Activated CD4-positive, alpha-beta T cell treated with anti-CD3 and anti-CD28 coated beads, Interleukin-2, amount 10 ng/mL, durations not matched to agents 24 days and 14 days (primary cell): ENCODE results near the gene CCR5. TPM values are rescaled to one million over a fixed set of nuclear protein-coding genes. Genes with fewer than 3 reads are reported as not detected.
"Not testable (repeated sequence)": the region's sequence is repeated elsewhere in the genome, so short reads cannot be mapped to it uniquely, and the experiment has no call there.

Source experiments
- DNase-seq: peaks from one replicate; pipeline ENCODE4 v3.0.0; 2022
- H3K27ac Mint-ChIP-seq: one replicate; pipeline ENCODE4 v1.8.0; 2022; ENCODE audit warnings: mild to moderate bottlenecking, mixed read lengths
- H3K27me3 Mint-ChIP-seq: one replicate; pipeline ENCODE4 v1.8.0; 2022; ENCODE audit warnings: mixed read lengths
- H3K36me3 Mint-ChIP-seq: one replicate; pipeline ENCODE4 v1.8.0; 2022; ENCODE audit warnings: low read depth, mild to moderate bottlenecking, mixed read lengths
- H3K4me1 Mint-ChIP-seq: one replicate; pipeline ENCODE4 v1.8.0; 2021; ENCODE audit warnings: mixed read lengths
- H3K4me3 Mint-ChIP-seq: one replicate; pipeline ENCODE4 v1.8.0; 2022; ENCODE audit warnings: mild to moderate bottlenecking, moderate library complexity, mixed read lengths
- H3K9me3 Mint-ChIP-seq: one replicate; pipeline ENCODE4 v1.8.0; 2021; ENCODE audit warnings: mixed read lengths
- intact Hi-C: fragments of 100-400 bp; cut with micrococcal nuclease; formaldehyde crosslinking; loops from one replicate; pipeline ENCODE4 v1.15.1; 2023
- total RNA-seq: library from RNA; stranded (reverse); gene quantifications from 2 replicates; pipeline ENCODE4 v1.2.3, GENCODE V29; 2022

The CCR5 gene
- 1.7 and 2.3 TPM in 2 replicates for total RNA-seq

DNA sequence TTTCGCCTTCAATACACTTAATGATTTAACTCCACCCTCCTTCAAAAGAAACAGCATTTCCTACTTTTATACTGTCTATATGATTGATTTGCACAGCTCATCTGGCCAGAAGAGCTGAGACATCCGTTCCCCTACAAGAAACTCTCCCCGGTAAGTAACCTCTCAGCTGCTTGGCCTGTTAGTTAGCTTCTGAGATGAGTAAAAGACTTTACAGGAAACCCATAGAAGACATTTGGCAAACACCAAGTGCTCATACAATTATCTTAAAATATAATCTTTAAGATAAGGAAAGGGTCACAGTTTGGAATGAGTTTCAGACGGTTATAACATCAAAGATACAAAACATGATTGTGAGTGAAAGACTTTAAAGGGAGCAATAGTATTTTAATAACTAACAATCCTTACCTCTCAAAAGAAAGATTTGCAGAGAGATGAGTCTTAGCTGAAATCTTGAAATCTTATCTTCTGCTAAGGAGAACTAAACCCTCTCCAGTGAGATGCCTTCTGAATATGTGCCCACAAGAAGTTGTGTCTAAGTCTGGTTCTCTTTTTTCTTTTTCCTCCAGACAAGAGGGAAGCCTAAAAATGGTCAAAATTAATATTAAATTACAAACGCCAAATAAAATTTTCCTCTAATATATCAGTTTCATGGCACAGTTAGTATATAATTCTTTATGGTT, at the start of gene CCR5:
CCR5 (plus strand) TSS at position 108 of the 680 bp plus-strand sequence. CDS start 1,957 bp downstream, outside the sequence.
- intact Hi-C loops, result loop anchor here (1.0 to 10.0 kb wide), 8 partner anchors 17 to 606 kb away; partner anchors contain the start of genes CCR1 and CCR2
- peak within 1 kb of the TSS; percentile 90 for H3K27ac Mint-ChIP-seq
- DNase-seq, result peak; percentile 82
- peaks cover under 1% of the 10 kb centered on the region for H3K9me3 Mint-ChIP-seq
- peaks cover 31% of the 10 kb centered on the region for H3K27me3 Mint-ChIP-seq
- H3K36me3 Mint-ChIP-seq, result peaks cover 11% of the 10 kb centered on the region
- peak within 1 kb of the TSS; percentile 60 for H3K4me3 Mint-ChIP-seq
- H3K4me1 Mint-ChIP-seq, result peaks cover 70% of the 10 kb centered on the region

DNA sequence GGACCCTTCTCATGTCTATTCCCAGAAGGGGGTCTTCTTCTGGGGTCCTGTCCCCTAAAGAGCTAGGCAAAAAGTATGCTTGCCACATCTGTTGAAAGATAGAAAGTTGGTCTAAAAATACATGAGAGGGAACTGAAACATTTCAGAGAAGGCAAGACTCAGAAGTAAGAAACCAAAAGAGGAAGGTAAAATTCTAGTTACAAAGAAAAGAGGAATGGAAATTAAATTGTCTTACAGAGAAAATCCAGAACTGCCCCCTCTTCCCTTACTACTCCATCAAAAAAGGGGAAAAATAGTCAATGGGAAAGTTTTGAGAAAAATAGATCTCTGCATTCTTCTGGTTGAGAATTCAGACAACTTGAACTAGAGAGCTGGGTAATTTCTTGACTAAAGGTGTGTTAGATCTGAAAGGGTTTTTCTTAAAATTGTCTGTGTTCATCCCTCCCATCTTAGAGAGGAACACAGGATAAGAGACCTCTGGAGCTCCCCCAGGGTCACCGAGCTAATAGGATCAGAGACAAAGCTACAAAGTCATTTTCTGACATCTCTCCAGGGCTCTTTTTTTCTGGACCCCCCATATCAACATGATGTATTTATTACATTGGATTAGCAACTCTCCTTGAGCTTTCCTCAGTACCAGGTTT, 49.2 kb upstream of the CCR5 start:
- DNase-seq, result no peak
- H3K4me1 Mint-ChIP-seq, result no peaks in the 10 kb centered on the region
- H3K4me3 Mint-ChIP-seq, result no peak overlapping the region
- H3K27ac Mint-ChIP-seq, result no peak overlapping the region
- peaks cover 12% of the 10 kb centered on the region for H3K9me3 Mint-ChIP-seq
- H3K27me3 Mint-ChIP-seq, result peaks cover 37% of the 10 kb centered on the region
- peaks cover 4% of the 10 kb centered on the region for H3K36me3 Mint-ChIP-seq
- intact Hi-C loops, result no loop called here

DNA sequence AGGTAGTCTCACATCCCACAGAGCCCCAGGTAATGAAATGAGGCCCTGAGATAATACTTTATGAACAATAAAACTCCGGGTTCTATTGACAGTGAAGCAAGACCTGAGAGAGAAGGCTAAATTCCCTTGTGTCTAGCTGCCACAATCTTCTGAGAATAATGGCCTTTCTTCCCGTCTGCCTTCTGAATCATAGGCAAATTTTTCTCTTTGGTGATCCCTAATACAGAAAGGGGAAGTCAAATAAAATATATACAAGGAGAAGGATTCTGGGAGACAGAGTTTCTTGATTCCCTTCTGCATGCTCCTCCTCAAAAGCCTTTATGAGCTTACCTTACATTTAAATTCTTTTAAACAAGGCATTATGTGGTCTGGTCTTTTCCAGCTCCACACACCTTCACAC, 46.7 kb upstream of the CCR5 start:
- Mint-ChIP-seq H3K4me3 (no peak overlapping the region), H3K27me3 (peaks cover 28% of the 10 kb centered on the region), H3K36me3 (peaks cover 4% of the 10 kb centered on the region), H3K27ac (no peak overlapping the region), H3K4me1 (no peaks in the 10 kb centered on the region), H3K9me3 (peaks cover 12% of the 10 kb centered on the region)
- DNase-seq, result peak; percentile 37
- intact Hi-C loops, result no loop called here

DNA sequence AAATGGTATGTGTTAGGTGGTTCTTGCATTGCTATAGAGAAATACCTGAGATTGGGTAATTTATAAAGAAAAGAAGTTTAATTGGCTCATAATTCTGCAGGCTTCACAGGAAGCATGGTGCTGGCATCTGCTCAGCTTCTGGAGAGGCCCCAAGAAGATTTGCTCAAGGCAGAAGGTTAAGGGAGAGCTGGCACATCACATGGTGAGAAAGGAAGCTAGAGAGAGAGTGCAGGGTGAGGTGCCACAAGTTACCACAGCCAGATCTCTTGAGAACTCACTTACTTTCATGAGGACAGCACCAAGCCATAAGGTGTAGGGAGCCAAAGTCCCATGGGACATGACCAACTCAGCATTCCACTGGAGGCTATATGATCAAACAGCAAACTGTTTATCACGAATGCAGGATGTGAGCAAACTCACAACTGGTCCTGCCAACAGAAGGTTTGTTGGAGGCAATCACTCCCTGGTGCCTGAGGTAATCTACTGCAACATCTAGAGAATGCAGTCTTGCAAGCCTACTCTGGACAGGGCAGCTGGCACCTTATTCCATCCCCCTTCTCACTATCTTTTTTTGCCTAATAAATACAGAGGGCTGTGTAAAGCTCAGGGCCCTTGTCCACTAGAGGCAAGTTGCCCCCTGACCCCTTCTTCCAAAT, 45.0 kb upstream of the CCR5 start:
- no peak overlapping the region for H3K4me3 Mint-ChIP-seq
- peaks cover 4% of the 10 kb centered on the region for H3K36me3 Mint-ChIP-seq
- DNase-seq, result peak; percentile 48
- no peak overlapping the region for H3K27ac Mint-ChIP-seq
- peaks cover 8% of the 10 kb centered on the region for H3K9me3 Mint-ChIP-seq
- no peaks in the 10 kb centered on the region for H3K4me1 Mint-ChIP-seq
- H3K27me3 Mint-ChIP-seq, result peaks cover 25% of the 10 kb centered on the region
- intact Hi-C loops, result no loop called here

DNA sequence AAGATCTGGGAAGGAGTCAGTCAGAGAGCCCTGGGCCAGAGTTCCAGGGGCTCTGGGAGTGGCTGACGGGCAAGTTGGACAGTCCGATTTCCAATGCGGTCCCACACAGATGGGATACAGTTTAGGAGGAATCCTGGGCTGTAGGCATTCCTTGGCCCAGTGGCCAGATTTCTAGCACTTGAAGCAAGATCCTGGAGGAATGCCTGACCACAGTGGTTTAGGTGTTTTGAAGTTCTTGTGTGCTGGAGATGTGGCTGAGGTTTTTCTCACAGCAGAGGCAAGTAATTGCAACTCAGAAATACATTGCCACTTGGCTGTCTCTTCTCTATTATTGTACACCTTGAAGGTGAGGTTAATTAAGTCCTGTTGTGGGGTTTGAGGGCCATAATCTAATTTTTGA, 40.1 kb upstream of the CCR5 start:
- intact Hi-C loops, H3K4me1 Mint-ChIP-seq, H3K27ac Mint-ChIP-seq, H3K36me3 Mint-ChIP-seq, H3K4me3 Mint-ChIP-seq: not testable (repeated sequence)
- peak; percentile 47 for DNase-seq
- peaks cover 12% of the 10 kb centered on the region for H3K9me3 Mint-ChIP-seq
- H3K27me3 Mint-ChIP-seq, result peaks cover 28% of the 10 kb centered on the region

DNA sequence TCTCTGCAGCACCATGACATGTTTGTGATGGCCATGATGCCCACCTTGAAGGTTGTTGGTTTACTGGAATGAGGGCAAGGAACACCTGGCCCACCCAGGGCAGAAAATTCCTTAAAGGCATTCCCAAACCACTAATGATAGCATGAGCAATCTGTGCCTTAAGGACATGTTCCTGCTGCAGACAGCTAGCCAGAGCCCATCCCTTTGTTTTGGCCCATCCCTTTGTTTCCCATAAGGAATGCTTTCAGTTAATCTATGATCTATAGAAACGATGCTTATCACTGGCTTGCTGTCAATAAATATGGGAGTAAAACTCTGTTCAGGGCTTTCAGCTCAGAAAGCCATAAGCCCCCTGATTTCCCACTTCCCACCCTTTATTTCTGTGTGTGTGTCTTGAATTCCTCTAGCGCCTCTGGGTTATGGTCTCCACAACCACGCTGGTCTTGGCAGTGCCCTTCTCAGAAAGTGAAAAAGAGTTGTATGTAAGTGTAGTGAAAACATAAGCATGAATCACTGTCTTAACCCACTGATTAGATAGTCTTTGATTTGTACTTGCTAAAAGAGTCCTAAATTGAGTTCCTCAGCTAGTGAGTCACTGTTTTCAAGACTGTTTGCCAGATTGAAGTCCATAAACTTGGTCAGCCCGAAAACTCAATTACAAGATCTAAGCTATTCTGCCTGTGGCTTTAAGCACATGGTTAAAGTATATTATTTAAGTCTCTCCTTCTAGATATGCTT, 35.8 kb upstream of the CCR5 start:
- peak; percentile 48 for DNase-seq
- H3K27me3 Mint-ChIP-seq, result peaks cover 28% of the 10 kb centered on the region
- peaks cover 11% of the 10 kb centered on the region for H3K4me1 Mint-ChIP-seq
- no peak overlapping the region for H3K27ac Mint-ChIP-seq
- H3K9me3 Mint-ChIP-seq, result peaks cover 26% of the 10 kb centered on the region
- intact Hi-C loops, result no loop called here
- peaks cover 17% of the 10 kb centered on the region for H3K36me3 Mint-ChIP-seq
- H3K4me3 Mint-ChIP-seq, result no peak overlapping the region

DNA sequence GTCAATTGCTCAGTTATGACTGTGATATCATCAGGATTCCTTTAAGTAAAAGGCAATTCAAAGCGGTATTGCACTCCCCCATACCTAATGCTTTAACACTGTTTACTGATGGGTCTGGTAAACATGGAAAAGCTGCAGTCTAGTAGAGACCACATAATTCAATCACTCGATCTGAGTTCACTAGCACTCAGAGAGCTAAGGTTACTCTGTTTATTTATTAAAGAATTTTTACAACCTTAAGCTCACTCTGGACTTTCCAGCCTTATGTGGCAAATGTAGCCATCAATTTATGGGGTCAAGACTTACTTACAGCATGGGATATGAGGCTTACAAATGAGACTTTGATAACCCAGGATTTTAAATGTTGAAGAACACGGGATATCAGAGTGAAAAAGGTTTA, 35.2 kb upstream of the CCR5 start:
- H3K4me3 Mint-ChIP-seq, result no peak overlapping the region
- peaks cover 30% of the 10 kb centered on the region for H3K9me3 Mint-ChIP-seq
- intact Hi-C loops, result no loop called here

DNA sequence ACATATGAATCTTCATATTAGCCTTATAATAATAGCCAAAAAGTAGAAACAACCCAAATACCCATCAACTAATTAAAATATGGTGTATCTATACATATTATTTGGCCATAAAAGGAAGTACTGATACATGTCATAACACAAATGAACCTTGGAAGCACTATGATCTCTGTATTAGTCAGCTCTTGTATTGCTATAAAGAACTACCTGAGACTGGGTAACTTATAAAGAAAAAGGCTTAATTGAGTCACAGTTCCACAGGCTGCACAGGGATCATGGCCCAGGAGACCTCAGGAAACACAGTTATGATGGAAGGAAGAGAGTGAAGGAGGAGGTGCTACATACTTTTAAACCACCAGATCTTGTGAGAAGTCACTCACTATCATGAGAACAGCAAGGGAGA, 32.8 kb upstream of the CCR5 start:
- no peak overlapping the region for H3K27ac Mint-ChIP-seq
- peaks cover 18% of the 10 kb centered on the region for H3K9me3 Mint-ChIP-seq
- no peak overlapping the region for H3K4me3 Mint-ChIP-seq
- H3K4me1 Mint-ChIP-seq, result peaks cover 11% of the 10 kb centered on the region
- intact Hi-C loops, result no loop called here
- H3K36me3 Mint-ChIP-seq, result peaks cover 18% of the 10 kb centered on the region
- H3K27me3 Mint-ChIP-seq, result peaks cover 11% of the 10 kb centered on the region
- peak; percentile 34 for DNase-seq

More for the DNA sequence above, 35.2 kb upstream of the CCR5 start:
- H3K27me3 Mint-ChIP-seq, result peaks cover 28% of the 10 kb centered on the region
- no peak overlapping the region for H3K27ac Mint-ChIP-seq
- H3K36me3 Mint-ChIP-seq, result peaks cover 18% of the 10 kb centered on the region
- no peak for DNase-seq
- H3K4me1 Mint-ChIP-seq, result peaks cover 11% of the 10 kb centered on the region

DNA sequence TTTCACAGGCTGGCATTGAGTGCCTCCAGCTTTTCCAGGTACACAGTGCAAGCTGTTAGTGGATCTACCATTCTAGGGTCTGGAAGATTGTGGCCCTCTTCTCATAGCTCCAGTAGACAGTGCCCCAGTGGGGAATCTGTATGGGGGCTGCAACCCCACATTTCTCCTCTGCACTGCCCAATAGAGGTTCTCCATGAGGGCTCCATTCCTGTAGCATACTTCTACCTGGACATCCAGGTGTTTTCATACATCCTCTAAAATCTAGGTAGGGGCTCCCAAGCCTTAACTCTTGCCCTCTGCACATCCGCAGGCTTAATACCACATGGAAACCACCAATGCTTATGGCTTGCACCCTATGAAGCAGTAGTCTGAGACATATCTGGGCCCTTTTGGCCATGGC, 31.9 kb upstream of the CCR5 start:
- no peak for DNase-seq
- Mint-ChIP-seq H3K4me3 (no peak overlapping the region), H3K27me3 (peaks cover 5% of the 10 kb centered on the region), H3K36me3 (peaks cover 18% of the 10 kb centered on the region), H3K4me1 (peaks cover 9% of the 10 kb centered on the region), H3K9me3 (peaks cover 18% of the 10 kb centered on the region), H3K27ac (no peak overlapping the region)
- intact Hi-C loops, result no loop called here

DNA sequence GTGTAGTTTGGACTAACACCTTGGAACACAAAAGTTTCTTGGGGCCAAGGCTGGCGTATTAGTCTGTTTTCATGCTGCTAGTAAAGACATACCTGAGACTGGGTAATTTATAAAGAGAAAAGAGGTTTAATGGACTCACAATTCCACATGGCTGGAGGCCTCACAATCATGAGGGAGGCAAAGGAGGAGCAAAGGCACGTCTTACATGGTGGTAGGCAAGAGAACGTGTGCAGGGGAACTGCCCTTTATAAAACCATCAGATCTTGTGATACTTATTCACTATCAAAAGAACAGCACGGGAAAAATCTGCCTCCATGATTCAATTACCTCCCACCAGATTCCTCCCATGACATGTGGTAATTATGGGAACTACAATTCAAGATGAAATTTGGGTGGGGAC, 26.3 kb upstream of the CCR5 start:
- H3K9me3 Mint-ChIP-seq, result peaks cover 27% of the 10 kb centered on the region
- no peak overlapping the region for H3K27ac Mint-ChIP-seq
- peaks cover 14% of the 10 kb centered on the region for H3K36me3 Mint-ChIP-seq
- no peak overlapping the region for H3K4me3 Mint-ChIP-seq
- DNase-seq, result no peak
- intact Hi-C loops, result no loop called here
- peaks cover 7% of the 10 kb centered on the region for H3K27me3 Mint-ChIP-seq
- H3K4me1 Mint-ChIP-seq, result peaks cover 17% of the 10 kb centered on the region

DNA sequence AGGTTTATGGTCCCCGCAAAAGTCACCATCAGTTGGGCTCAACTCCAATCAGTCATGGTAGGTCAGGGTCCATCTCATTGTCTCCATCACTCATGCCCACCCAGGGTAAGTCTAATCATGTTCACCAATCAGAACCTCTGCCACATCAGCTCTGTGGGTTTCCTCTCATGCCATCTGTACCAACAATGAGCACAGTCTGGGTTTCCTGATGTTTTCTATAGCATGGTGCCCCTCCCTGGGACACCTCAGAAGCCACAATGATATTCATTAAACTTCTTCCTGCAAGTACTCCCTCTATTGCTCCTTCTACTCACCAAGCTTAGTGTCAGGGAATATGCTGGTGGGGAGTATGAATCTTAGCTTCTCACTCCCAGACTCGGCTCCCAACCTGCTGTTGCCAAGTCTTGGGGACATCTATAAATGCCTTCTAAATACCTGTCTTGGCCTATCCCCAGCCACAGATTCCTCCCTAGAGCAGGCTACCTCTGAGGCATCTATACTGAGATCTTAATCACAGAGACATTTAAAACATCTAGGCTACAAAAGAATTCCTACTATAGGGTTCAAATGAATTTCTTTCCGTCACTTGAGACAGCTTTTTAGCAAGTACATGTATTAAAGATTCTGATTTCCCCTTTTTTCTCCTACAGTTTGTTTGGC, 21.8 kb upstream of the CCR5 start:
- H3K27me3 Mint-ChIP-seq, result peaks cover 22% of the 10 kb centered on the region
- H3K36me3 Mint-ChIP-seq, result peaks cover 9% of the 10 kb centered on the region
- intact Hi-C loops, result no loop called here
- peak overlapping the region; percentile 82 for H3K27ac Mint-ChIP-seq
- peaks cover 58% of the 10 kb centered on the region for H3K4me1 Mint-ChIP-seq
- H3K9me3 Mint-ChIP-seq, result peaks cover 19% of the 10 kb centered on the region
- H3K4me3 Mint-ChIP-seq, result peak overlapping the region; percentile 68
- no peak for DNase-seq

DNA sequence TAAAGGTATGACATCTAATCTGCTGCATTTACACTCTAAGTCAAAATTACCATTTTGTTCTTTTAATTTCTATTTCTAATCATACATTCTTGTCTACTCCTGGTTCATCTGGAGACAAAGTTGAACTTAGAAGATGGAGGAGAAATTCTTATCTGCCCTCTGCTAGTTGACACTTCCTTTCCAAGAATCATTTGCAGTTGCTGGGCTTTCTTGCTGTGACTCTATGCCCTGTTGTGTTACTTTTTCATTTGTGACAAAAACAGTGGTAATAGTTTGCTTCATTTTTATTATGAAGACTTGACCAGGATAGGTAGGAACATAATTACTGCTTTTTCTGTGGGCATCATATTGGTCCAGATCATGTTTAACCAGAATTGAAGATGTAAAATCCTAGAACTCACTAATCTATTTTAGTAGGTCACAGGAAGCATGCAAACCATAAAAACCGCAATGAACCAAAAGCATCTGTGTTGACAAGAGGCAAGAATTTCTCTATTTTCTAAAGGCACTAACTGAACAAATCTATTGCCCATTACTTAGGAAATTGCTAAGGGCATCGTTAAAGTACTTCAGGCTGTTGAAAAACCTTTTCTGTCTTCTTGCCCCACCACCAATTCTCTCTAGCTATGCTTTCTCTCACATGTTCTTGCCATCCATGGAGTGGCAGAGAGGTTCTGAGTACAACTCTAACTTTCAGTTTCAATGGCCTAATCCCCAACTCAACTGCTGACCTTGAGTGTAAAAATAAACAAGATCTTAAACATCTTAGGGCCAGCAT, 21.1 kb upstream of the CCR5 start:
- H3K4me3 Mint-ChIP-seq, result peak overlapping the region; percentile 68

DNA sequence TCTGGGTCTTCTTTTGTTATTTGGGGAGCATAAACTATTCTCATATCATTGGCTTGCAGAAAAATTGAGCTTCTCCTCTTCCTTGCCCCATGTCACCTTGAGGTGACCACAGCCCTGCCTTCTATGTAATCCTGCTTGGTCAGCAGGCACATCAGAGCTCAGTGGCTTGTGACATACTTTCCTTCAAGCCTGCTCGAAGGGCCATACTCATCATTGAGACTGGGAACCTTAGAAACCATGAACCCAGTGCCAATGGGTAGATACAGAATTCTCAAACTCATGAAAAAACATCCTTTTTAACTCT, 20.5 kb upstream of the CCR5 start:
- intact Hi-C loops, result loop anchor here (5.0 kb wide), 1 partner anchor 253 kb away; no protein-coding TSS in a partner anchor
- H3K4me1 Mint-ChIP-seq, result peaks cover 68% of the 10 kb centered on the region
- peaks cover 29% of the 10 kb centered on the region for H3K27me3 Mint-ChIP-seq
- peaks cover 21% of the 10 kb centered on the region for H3K9me3 Mint-ChIP-seq
- H3K4me3 Mint-ChIP-seq, result peak overlapping the region; percentile 68
- peaks cover 12% of the 10 kb centered on the region for H3K36me3 Mint-ChIP-seq
- peak overlapping the region; percentile 82 for H3K27ac Mint-ChIP-seq
- DNase-seq, result no peak

More for the DNA sequence above, 21.1 kb upstream of the CCR5 start:
- Mint-ChIP-seq H3K27me3 (peaks cover 25% of the 10 kb centered on the region), H3K9me3 (peaks cover 19% of the 10 kb centered on the region), H3K4me1 (peaks cover 64% of the 10 kb centered on the region), H3K27ac (peak overlapping the region; percentile 82), H3K36me3 (peaks cover 9% of the 10 kb centered on the region)
- intact Hi-C loops, result loop anchor here (5.0 kb wide), 1 partner anchor 252 kb away; no protein-coding TSS in a partner anchor
- DNase-seq, result peak; percentile 77
